Motor neuron (in vitro differentiated cells): Measurements from ENCODE around the gene CREBRF. TPM values are rescaled to one million over a fixed set of nuclear protein-coding genes. Genes with fewer than 3 reads are reported as not detected.
A peak's percentile ranks its signal among the peaks of the same experiment; 100 is the strongest.
"Not testable (repeated sequence)": the region's sequence is repeated elsewhere in the genome, so short reads cannot be mapped to it uniquely, and the experiment has no call there.

Source experiments
- ATAC-seq, 8 experiments: fragments of 200-7000 bp; cut with Tn5 transposase; replicated peaks in 6 of 8; 2 replicates each; pipeline ENCODE4 v1.8.0; 2021; ENCODE audit warnings: mild to moderate bottlenecking in 8 of 8, moderate library complexity in 8 of 8
- H3K27ac ChIP-seq, 2 donors: fragments of 250-450 bp; sonication (Bioruptor Pico); 2 replicates each; pipeline ENCODE4 v1.9.0; 2021; ENCODE audit warnings: antibody characterized with exemption in 2 of 2, mild to moderate bottlenecking in 2 of 2, moderate library complexity in 1 of 2
- H3K4me1 ChIP-seq, 2 donors: fragments of 250-450 bp; sonication (Bioruptor Pico); replicated peaks in 1 of 2; 2 replicates each; pipeline ENCODE4 v1.6.1; 2021; ENCODE audit warnings: antibody characterized with exemption in 2 of 2, mild to moderate bottlenecking in 2 of 2, moderate library complexity in 1 of 2
- H3K4me3 ChIP-seq, 5 donors: fragments of 250-450 bp; sonication (Bioruptor Pico); 2 replicates each; pipeline ENCODE4 v1.9.0; 2021; ENCODE audit warnings: antibody characterized with exemption in 5 of 5, mild to moderate bottlenecking in 5 of 5, moderate library complexity in 4 of 5
- WGBS, 10 experiments: fragments of 450-650 bp; shearing (Covaris generic); methylation state at CpG; one replicate each; pipeline ENCODE4 v1.0.0; 2022; 5-methylcytosine and 5-hydroxymethylcytosine counted together
- in situ Hi-C, 9 experiments: fragments of 400-800 bp; cut with MboI; loops; one replicate each; pipeline ENCODE4 v1.15.0; 2021; ENCODE audit warnings: low sequenced_read_pairs in 9 of 9, low pct_unique_long_range_greater_than_20kb in 2 of 9; ENCODE audit not compliant: unreplicated experiment in 9 of 9
- total RNA-seq, 8 experiments: library from RNA; unstranded; fragments of 300-600 nt; gene quantifications; 2 replicates each; pipeline versions ENCODE4 v1.2.3 to v1.2.4, GENCODE V29; 2022

Gene CREBRF
- total RNA-seq, 8 experiments from 2014 or later = 7.9 to 20.8 (median 15.6) TPM

DNA sequence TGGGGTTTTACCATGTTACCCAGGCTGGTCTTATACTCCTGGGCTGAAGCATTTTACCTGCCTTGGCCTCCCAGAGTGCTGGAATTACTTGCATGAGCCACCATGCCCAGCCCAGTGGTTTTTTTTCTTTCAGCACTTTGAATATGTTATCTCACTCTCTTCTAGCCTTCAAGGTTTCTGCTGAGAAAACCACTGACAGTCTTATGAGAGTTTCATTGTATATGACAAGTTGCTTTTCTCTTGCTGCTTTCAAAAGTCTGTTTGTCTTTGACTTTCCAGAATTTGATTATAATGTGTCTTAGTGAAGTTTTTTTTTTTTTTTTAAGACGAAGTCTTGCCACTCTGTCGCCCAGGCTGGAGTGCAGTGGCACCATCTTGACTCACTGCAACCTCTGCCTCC, 45.1 kb downstream of the CREBRF start:
- ATAC-seq = no peak
- in situ Hi-C loops = no loop called here
- no peaks in the 10 kb centered on the region for H3K4me1 ChIP-seq
- 33 to 100% (median 85%) methylated on average over 1 to 2 of the region's 2 CpGs; no CpG with 5 or more reads in 5 of the 10 experiments for WGBS, 10 experiments
- no peak overlapping the region for H3K27ac ChIP-seq
- no peak overlapping the region for H3K4me3 ChIP-seq

DNA sequence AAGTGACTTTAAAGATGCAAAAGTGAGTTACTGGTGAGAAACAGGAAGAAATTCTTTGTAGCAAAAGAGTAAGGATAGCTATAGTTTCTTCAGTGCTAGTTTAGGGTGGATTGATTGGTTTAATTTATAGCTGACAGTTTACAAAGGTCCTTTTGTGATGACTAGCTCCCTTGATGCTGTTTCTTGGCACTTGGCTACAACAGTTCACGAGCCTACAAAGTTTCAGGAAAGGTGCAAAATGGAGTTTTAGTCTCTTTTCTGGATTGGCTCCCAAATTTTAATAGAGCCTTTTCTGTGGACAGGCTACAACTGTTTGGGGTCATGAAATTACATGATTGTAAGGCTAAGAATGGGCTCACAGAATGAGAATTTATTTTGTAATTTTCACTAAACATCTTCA, 47.3 kb downstream of the CREBRF start:
- in situ Hi-C loops = no loop called here
- 0 to 57% (median 20%) methylated on average over 1 of the region's 1 CpG; no CpG with 5 or more reads in 5 of the 10 experiments for WGBS, 10 experiments
- H3K4me1 ChIP-seq = no peaks in the 10 kb centered on the region
- no peak overlapping the region for H3K4me3 ChIP-seq
- ATAC-seq = peak in 1 of 8 experiments; percentile 34
- H3K27ac ChIP-seq = no peak overlapping the region

DNA sequence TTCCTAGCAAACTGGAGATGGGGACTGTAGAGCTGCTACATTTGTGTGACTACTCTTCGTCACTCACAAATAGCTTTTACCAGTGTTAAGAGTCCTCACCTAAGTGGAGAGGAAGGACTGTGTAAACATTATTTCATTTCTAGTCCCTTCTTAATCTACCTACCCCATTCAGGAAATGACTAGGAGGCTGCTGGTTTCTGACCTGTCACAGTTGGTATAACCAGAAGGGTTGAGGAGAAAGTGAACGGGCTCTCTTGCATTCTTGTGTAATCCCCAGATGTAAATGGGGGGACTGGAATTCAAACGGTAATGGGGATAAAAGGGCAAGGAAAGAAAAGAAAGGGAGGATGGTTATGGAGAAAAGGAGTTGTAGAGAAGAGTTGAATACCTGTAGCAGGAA, 52.8 kb downstream of the CREBRF start:
- in situ Hi-C loops = no loop called here
- 44 to 81% (median 62%) methylated on average over 1 to 3 of the region's 3 CpGs; no CpG with 5 or more reads in 2 of the 10 experiments for WGBS, 10 experiments
- Histone ChIP-seq H3K4me1 (no peaks in the 10 kb centered on the region), H3K27ac (no peak overlapping the region), H3K4me3 (no peak overlapping the region)
- no peak for ATAC-seq

DNA sequence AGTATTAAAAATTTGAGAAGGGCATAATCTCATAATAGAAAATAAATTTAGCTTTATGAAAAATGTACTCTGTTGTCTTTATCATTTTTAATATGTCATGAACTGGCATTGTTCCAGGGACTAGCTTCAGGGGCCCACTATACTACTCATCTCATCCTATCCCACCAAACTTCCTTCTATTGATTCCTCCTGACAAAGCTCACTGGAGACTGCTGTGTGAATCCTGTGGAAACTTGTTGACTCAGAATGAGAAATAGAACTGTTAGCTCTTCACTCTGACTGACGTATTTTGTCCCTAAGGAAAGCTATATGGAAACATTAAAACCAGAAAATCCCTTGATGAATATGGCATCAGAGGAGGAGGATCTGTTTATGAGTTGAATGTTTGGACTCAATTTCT, 58.4 kb downstream of the CREBRF start:
- Histone ChIP-seq H3K4me1 (no peaks in the 10 kb centered on the region), H3K27ac (no peak overlapping the region), H3K4me3 (no peak overlapping the region)
- no peak for ATAC-seq
- 67 to 100% (median 100%) methylated on average over 1 of the region's 1 CpG; no CpG with 5 or more reads in 6 of the 10 experiments for WGBS, 10 experiments
- in situ Hi-C loops = no loop called here

DNA sequence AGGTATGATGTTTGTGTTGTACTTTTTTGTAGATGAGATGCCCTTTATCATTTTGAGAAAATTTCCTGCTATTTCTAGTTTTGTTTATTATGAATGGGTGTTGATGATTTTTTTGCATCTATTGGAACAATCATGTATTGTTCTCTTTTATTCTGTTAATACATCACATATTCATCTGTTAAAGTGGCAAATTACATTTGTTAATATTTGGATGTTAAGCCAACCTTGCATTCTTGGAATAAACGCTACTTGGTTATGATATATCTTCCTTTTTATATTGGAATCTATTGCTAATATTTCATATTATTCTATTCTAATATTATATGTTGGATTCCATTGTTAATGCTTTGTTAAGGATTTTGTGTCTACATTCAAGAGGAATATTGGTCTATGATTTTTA, 63.6 kb downstream of the CREBRF start:
- Histone ChIP-seq H3K4me1 (no peaks in the 10 kb centered on the region), H3K4me3 (no peak overlapping the region), H3K27ac (no peak overlapping the region)
- ATAC-seq = no peak
- 40 to 100% (median 93%) methylated on average over 1 of the region's 1 CpG; no CpG with 5 or more reads in 2 of the 10 experiments for WGBS, 10 experiments
- in situ Hi-C loops = no loop called here

DNA sequence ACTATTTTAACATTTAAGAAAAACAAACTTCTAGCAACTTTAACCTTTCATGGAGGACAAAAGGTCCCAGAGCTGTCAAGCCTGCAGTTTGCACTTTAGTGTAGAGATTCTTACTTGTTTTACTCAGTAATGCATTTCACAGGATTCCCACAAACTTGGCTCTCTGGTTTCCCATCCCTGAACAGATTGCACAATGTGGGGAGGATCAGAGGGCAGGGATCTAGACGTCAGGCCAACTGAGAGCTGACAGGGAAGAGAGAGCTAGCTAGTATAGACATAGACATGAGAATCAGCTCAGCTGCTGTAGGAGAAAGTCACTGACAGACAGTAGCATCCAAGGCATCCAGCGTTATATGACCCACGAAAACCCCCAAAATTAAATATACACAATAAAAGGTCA, 67.3 kb downstream of the CREBRF start:
- Histone ChIP-seq H3K27ac (no peak overlapping the region), H3K4me1 (no peaks in the 10 kb centered on the region), H3K4me3 (no peak overlapping the region)
- 50 to 92% (median 74%) methylated on average over 1 to 3 of the region's 3 CpGs for WGBS, 10 experiments
- peak in 2 of 8 experiments; percentile 75 to 79 for ATAC-seq
- in situ Hi-C loops = no loop called here

DNA sequence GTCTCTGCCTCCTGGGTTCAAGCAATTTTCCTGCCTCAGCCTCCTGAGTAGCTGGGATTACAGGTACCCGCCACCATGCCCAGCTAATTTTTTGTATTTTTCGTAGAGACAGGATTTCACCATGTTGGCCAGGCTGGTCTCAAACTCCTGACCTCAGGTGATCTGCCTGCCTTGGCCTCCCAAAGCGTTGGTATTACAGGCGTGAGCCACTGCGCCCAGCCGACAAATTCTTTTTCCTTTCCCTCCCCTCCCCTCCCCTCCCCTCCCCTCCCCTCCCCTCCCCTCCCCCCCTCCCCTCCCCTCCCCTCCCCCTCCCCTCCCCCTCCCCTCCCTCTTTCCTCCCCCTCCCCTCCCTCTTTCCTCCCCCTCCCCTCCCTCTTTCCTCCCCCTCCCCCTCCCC, 76.0 kb downstream of the CREBRF start:
- WGBS, 10 experiments = 74 to 100% methylated on average over 1 to 3 of the region's 6 CpGs; no CpG with 5 or more reads in 8 of the 10 experiments
- in situ Hi-C loops = loop anchor here in 2 of 9 experiments (25.0 kb wide), 2 partner anchors 145 to 420 kb away; partner anchors contain the start of gene ATP6V0E1 (in 2 of the 2)
- not testable (repeated sequence) for H3K27ac ChIP-seq, ATAC-seq, H3K4me1 ChIP-seq, H3K4me3 ChIP-seq

DNA sequence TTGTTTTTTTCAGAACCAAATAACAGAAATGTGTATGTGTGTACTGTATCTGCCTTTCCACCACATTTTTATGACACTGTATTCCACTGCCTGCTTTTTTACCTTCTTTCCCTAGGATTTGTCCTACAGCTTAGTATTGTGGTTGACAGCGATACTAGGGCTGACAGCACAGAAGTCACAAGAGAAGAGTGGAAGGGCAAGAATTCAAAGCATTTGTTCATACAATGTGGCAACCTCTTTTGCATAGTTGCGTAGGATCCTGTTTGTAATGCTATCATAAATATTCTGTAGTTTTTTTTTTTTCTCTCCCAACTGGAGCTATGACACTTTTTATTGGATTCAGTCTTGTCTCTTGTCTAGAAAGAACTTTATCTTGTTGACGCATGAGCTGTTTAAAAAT, 82.6 kb downstream of the CREBRF start:
- WGBS, 10 experiments = 54 to 100% (median 81%) methylated on average over 2 to 3 of the region's 3 CpGs
- H3K4me3 ChIP-seq = no peak overlapping the region
- in situ Hi-C loops = loop anchor here in 2 of 9 experiments (25.0 kb wide), 2 partner anchors 151 to 426 kb away; partner anchors contain the start of gene ATP6V0E1 (in 2 of the 2)
- no peak overlapping the region for H3K27ac ChIP-seq
- H3K4me1 ChIP-seq = peaks cover 0 to 12% of the 10 kb centered on the region in 2 donors
- ATAC-seq = peak in 4 of 8 experiments; percentile 25 to 64 (median 57)

DNA sequence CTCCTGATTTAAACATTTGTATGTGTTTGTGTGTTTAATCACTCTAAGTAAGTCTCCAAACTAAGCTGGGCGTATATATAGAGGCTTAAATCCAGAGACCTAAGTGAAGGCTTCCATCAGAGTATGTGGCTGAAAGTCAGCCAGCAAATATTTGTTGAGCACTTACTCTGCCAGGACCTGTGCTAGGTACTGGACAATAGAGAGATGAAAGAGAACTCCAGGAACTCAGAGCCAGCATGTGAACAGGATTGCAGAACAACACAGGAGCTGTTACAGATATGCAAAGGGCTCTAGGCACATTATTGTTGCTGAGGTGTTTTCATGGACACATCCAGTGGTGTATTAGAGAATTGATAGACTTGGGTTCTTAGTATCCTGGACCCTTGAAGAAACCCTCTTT, 83.5 kb downstream of the CREBRF start:
- in situ Hi-C loops = loop anchor here in 2 of 9 experiments (25.0 kb wide), 2 partner anchors 152 to 427 kb away; partner anchors contain the start of gene ATP6V0E1 (in 2 of the 2)
- H3K4me1 ChIP-seq = peaks cover 0 to 12% of the 10 kb centered on the region in 2 donors
- no peak for ATAC-seq
- H3K27ac ChIP-seq = no peak overlapping the region
- H3K4me3 ChIP-seq = no peak overlapping the region
- WGBS, 10 experiments = 75 to 100% (median 91%) methylated on average over 1 of the region's 1 CpG; no CpG with 5 or more reads in 5 of the 10 experiments

DNA sequence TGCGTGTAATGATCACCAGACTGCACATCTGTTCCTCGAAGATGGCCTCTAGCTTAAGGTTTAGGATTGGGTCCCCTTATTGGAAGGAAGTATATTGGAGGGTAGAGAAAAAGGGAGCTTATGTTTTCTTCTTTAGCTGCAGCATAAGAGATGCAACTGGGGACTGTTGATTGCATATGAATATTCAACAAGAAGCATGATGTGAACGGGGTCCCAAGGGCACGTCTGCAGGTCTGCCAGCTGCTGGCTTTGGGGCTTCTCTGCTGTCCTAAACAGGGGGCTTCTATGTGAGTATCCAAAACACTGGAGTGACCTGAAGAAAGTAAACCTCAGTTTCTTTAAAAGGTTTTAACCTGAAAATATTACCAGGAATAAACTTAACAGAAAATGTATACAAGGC, 84.6 kb downstream of the CREBRF start:
- no peak overlapping the region for H3K27ac ChIP-seq
- no peak for ATAC-seq
- H3K4me3 ChIP-seq = no peak overlapping the region
- in situ Hi-C loops = loop anchor here in 2 of 9 experiments (25.0 kb wide), 2 partner anchors 153 to 428 kb away; partner anchors contain the start of gene ATP6V0E1 (in 2 of the 2)
- peaks cover 0 to 17% of the 10 kb centered on the region in 2 donors for H3K4me1 ChIP-seq
- WGBS, 10 experiments = 33 to 88% (median 74%) methylated on average over 1 to 3 of the region's 4 CpGs; no CpG with 5 or more reads in 2 of the 10 experiments

DNA sequence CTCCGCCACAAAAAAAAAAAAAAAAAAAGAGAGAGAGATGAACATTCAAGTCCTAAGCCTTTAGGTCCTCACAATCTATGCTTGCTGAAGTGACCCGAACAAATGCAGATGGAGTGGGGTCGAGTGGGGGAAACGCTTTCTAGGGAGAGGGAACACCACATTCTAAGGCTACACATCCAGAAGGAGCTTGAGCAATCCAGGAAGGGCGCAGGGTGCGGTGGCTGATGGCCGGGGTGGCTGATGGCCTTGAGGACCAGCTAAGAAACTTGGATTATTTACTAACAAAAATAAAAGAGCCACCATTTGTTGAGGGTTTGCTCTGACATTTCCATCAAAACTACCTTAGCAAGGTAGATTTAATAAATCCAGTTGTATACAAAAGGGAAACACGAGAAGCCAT, 87.4 kb downstream of the CREBRF start:
- peaks cover 0 to 6% of the 10 kb centered on the region in 2 donors for H3K4me1 ChIP-seq
- 38 to 100% (median 84%) methylated on average over 1 to 7 of the region's 8 CpGs; no CpG with 5 or more reads in 1 of the 10 experiments for WGBS, 10 experiments
- no peak for ATAC-seq
- no peak overlapping the region for H3K27ac ChIP-seq
- H3K4me3 ChIP-seq = no peak overlapping the region
- in situ Hi-C loops = loop anchor here in 2 of 9 experiments (25.0 kb wide), 2 partner anchors 156 to 431 kb away; partner anchors contain the start of gene ATP6V0E1 (in 2 of the 2)

DNA sequence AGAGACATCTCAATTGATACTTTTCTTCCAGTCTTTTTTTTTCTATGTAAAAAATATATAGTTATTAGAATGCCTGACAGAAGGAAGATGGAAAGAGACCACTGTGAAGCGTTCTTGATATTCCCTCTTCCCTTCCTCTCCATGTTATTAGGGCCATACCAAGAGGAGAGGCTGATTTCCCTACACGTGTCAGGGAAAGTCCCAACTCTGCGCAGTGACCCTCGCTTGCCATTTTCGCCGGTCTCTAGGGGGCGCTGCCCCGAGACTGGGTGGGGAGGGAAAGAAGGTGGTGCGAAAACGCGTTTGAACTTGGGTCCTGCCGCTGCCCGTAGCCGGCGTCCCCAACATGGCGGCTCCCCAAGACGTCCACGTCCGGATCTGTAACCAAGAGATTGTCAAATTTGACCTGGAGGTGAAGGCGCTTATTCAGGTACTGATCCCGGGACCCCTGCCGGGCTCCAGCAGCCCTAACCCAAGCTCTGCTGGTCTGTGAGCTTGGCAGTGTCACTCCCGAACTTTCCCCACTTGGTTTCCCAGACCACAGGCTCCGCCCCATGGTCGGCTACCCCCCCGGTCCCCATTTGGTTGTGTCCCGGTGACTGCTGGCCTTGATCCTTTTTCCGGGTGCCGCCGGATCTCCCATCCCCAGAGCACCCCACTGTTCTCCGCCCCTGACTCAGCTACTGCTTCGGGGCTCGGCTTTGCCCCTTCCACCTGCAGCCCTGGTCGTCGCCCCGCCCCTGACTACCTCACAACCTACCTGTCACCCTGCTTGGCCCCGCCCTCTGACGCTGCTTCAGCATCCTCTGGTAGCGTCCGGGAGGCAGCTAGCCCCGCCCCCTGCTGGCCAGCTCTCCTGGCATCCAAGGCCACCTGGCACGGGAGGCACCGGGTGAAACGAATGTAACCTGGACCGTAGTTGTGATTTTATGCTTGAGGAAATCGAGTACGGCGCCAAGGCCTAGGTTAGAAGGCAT, 88.3 kb downstream of the CREBRF start, which contains the start of gene BNIP1:
Gene BNIP1 (plus strand): TSS at position 332 of the 977 bp plus-strand sequence. CDS start 15 bp downstream, at position 347.
- Histone ChIP-seq H3K4me3 (peak within 1 kb of the TSS; percentile 84 to 99 (median 88)), H3K4me1 (peaks cover 0 to 4% of the 10 kb centered on the region in 2 donors), H3K27ac (peak within 1 kb of the TSS; percentile 82 to 97)
- ATAC-seq = peak; percentile 82 to 92 (median 90)
- in situ Hi-C loops = loop anchor here in 2 of 9 experiments (25.0 kb wide), 2 partner anchors 157 to 432 kb away; partner anchors contain the start of gene ATP6V0E1 (in 2 of the 2)
- 0 to 13% (median 2%) methylated on average over 2 to 25 of the region's 48 CpGs; no CpG with 5 or more reads in 3 of the 10 experiments for WGBS, 10 experiments
